ENCODE results near the gene ADNP2. TPM values are rescaled to one million over a fixed set of nuclear protein-coding genes. Genes with fewer than 3 reads are reported as not detected.

The ADNP2 gene
- total and polyA plus RNA-seq, 12 donors = 4.6 to 12.4 (median 10.8) TPM

DNA sequence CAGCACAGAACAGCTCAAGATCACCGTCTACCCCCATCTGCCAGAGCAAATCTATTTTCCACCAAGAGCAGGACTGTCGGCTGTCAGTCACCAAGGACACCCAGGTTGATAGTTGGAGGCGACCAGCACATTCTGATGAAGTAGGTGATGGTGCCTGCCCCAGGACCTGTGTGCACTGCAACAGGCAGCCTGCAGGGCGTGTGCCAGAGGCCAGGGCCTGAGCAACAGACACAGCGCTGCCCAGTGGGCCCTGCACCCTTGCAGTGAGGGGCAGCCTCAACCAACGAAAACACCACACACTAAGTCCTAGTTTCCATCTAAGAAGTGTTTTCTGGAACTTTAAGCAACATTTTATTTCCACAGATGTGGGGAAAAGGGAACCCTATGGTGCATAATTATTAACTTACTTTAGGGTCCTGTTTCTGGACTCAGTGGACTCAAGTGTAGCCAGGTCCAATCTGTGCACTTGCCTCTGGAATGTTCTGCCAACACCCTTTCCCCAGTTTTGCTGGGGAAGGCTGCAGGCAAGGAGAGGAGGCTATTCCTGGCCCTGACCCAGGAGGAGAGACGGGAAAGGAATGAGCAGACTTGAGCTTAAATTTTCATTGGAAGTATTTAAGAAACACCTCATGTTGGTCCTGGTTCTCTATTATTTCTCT lies 61.5 kb downstream of the ADNP2 start:
- TF ChIP-seq, protein P1, sequence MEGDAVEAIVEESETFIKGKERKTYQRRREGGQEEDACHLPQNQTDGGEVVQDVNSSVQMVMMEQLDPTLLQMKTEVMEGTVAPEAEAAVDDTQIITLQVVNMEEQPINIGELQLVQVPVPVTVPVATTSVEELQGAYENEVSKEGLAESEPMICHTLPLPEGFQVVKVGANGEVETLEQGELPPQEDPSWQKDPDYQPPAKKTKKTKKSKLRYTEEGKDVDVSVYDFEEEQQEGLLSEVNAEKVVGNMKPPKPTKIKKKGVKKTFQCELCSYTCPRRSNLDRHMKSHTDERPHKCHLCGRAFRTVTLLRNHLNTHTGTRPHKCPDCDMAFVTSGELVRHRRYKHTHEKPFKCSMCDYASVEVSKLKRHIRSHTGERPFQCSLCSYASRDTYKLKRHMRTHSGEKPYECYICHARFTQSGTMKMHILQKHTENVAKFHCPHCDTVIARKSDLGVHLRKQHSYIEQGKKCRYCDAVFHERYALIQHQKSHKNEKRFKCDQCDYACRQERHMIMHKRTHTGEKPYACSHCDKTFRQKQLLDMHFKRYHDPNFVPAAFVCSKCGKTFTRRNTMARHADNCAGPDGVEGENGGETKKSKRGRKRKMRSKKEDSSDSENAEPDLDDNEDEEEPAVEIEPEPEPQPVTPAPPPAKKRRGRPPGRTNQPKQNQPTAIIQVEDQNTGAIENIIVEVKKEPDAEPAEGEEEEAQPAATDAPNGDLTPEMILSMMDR (IDR thresholded peaks at IDR 0.05) = no peak
- DNase-seq (no peak), ATAC-seq (peak in 1 of 8 donors; percentile 47)
- 83 to 92% methylated on average over 7 of the region's 7 CpGs for WGBS, 2 donors
- Histone ChIP-seq H3K27ac (no peak overlapping the region), H3K27me3 (peaks cover 0 to 7% (median 0%) of the 10 kb centered on the region in 7 donors), H3K9me3 (peaks cover 0 to 9% (median 0%) of the 10 kb centered on the region in 11 donors), H3K36me3 (no peaks in the 10 kb centered on the region), H3K4me3 (peak overlapping the region in 1 of 10 donors; percentile 27), H3K4me1 (peaks cover 0 to 11% (median 7%) of the 10 kb centered on the region in 9 donors)
- intact Hi-C loops (cut with DNase I) = no loop called here

- DNase-seq (peak; percentile 40 to 65), ATAC-seq (peak in 7 of 8 donors; percentile 17 to 74 (median 51))
- no peak overlapping the region for H3K27ac ChIP-seq
- peak overlapping the region in 6 of 10 donors; percentile 2 to 34 (median 30) for H3K4me3 ChIP-seq
- H3K9me3 ChIP-seq = peaks cover 0 to 1% (median 0%) of the 10 kb centered on the region in 11 donors
- TF ChIP-seq, protein P1 (IDR thresholded peaks at IDR 0.05) = peak; percentile 60 to 91 (median 77)
- 25 to 38% methylated on average over 23 of the region's 23 CpGs for WGBS, 2 donors
- H3K27me3 ChIP-seq = peaks cover 0 to 7% (median 0%) of the 10 kb centered on the region in 7 donors
- intact Hi-C loops (cut with DNase I) = no loop called here
- H3K4me1 ChIP-seq = peaks cover 0 to 11% (median 7%) of the 10 kb centered on the region in 9 donors
- no peaks in the 10 kb centered on the region for H3K36me3 ChIP-seq
Observed at GRCh38 chr18:80171054-80171872, 62.2 kb downstream of the ADNP2 start.

- intact Hi-C loops (cut with DNase I) = no loop called here
- TF ChIP-seq, protein P1 (IDR thresholded peaks at IDR 0.05) = no peak
- Histone ChIP-seq H3K9me3 (no peaks in the 10 kb centered on the region), H3K36me3 (no peaks in the 10 kb centered on the region), H3K4me1 (peaks cover 0 to 11% (median 7%) of the 10 kb centered on the region in 9 donors), H3K4me3 (no peak overlapping the region), H3K27me3 (peaks cover 0 to 7% (median 0%) of the 10 kb centered on the region in 7 donors), H3K27ac (no peak overlapping the region)
- ATAC-seq (no peak), DNase-seq (no peak)
- WGBS, 2 donors = 91 to 97% methylated on average over 4 of the region's 4 CpGs
Observed at GRCh38 chr18:80172056-80172455, 63.0 kb downstream of the ADNP2 start.

DNA sequence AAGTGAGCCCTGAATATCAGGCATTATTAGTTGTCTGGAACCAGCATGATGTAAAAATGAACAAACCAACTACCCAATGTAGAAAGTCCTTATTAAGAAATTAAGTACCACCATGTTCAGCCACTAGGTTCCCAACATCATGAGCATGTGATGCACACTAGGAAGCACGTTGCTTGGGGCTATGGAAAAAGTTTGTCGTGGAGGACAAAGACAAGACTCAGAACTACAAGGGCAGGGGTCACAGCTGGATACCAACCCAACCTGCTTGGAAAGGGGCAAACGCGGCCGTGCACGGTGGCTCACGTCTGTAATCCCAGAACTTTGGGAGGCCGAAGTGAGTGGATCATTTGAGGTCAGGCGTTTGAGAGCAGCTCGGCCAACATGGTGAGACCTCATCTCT lies 64.0 kb downstream of the ADNP2 start:
- H3K9me3 ChIP-seq = no peaks in the 10 kb centered on the region
- H3K27me3 ChIP-seq = peaks cover 0 to 7% (median 0%) of the 10 kb centered on the region in 7 donors
- H3K27ac ChIP-seq = no peak overlapping the region
- no peaks in the 10 kb centered on the region for H3K36me3 ChIP-seq
- peaks cover 0 to 11% (median 7%) of the 10 kb centered on the region in 9 donors for H3K4me1 ChIP-seq
- TF ChIP-seq, protein P1 (IDR thresholded peaks at IDR 0.05) = no peak
- ATAC-seq (no peak), DNase-seq (no peak)
- no peak overlapping the region for H3K4me3 ChIP-seq
- intact Hi-C loops (cut with DNase I) = no loop called here
- WGBS, 2 donors = 88 to 92% methylated on average over 10 of the region's 10 CpGs

Data from heart right ventricle (tissue), 16 donors.